Stimulated activated CD4-positive, alpha-beta T cell treated with anti-CD3 and anti-CD28 coated beads, Interleukin-12 subunit alpha, Interleukin-12 subunit beta, amount 100 ng/mL, for 24 hours (primary cell): ENCODE results near the gene STARD10.

Experiments used
- DNase-seq, 2 experiments: peaks; one replicate each; pipeline ENCODE4 v3.0.0-alpha.2; 2020; ENCODE audit warnings: low read depth in 2 of 2

STARD10 gene

DNA sequence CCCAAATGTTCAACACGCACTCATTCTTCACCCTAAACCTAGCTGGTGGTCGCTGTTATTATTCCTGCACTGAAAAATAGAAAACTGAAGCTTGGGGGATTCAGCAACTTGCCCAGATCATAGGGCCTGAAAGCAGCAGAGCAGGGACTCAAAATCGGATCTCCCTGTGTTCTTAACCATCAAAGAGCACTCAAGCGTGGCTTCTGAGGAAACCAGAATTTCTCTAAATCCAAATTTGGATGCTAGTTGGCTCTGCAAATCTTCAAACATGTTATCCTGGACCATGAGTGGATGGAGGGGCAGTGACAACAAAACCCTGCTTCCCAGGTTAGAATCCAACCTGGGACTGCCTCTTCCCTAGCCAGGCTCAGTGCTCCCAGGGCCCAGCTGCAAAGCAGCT lies 30.0 kb downstream of the STARD10 start:
- no peak for DNase-seq

DNA sequence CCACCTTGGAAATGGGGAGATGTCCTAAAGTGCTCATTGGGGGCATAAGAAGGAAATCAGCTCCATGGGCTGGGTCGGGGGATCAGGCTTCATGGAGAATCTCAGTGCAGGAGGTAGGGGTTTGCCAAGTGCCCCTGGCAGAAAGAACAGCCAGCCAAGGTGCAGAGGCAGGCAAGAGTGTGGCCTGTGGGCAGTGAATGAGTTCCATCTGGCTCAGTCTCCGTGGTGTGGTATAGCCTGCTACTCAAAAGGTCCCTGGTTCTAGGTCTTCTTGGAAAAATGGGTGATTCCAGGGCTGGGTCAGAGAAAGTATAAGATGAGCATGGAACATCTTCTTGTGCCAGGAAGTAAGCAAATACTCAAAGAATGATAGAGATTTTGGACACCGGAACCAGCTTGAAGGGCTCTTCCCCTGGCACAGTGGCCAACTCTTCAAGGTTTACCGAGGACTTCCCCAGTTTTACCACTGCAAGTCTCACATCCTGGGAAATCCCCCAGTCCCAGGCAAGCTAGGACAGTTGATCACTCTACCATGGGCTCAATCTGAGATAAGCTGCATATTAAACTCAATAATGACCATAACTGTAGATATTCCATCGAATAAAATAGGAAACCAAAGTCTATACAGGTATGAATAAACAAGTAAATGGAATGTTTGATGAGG lies 31.1 kb downstream of the STARD10 start:
- DNase-seq, result no peak

DNA sequence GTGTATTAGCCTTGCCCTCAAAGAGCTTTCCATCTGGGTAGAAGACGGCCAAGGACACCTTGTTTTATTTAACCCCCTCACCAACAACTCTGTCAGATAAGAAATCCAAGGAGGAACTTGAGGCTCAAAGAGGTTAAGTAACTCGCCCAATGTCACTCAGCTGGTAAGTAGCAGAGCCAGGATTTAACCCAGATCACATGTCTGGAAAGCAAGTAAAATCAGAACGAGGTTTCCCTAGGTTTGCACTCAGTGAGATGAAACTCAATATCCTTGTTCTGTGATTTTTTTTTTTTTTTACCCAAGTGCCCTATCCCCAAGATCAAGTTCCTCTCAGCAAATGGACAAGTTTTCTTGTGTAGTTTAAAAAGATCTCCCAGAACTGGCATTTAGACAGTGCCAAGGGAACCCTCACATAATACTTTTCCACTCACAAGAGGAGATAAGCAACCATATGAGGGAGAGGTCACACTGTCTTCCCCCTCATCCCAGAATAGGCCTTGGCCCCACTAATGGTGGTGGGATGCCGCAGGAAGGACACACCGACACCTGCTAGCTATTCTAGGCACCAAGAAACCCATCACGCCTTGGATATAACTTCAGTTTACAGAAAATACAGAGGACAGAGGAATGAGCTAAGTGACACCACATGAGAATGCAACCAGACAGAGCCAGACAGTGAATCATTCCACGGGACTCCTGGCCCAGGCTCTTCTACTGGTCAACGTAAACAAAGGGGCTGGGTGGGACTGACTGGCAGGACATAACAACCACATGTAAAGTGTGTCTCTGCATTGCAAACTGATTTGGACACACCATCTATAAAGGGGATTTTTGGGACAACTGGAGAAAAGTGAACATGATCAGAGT lies 33.1 kb downstream of the STARD10 start:
- DNase-seq, result no peak

DNA sequence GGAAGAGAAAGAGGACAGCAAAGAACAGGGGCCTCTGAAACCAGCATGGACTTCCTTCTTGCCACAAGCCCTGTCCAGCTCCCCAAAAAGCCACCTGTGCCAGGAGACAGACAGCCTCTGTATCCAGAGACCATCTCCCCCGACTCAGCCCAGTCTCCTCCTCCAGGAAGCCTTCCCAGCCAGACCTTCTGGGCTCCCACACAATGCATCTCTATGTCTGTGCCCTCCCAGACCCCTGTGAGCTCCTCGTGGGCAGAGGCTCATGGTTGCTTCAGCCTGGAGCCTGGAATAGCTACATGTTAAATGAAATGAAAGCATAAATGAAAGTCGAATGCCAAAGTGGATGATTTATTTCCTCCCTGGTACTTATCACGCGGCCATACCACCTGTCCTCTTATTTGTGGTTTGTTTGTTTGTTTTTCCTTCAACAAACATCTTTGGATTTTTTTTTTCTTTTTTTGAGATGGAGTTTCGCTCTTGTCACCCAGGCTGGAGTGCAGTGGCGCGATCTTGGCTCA lies 34.3 kb downstream of the STARD10 start:
- DNase-seq, result no peak

DNA sequence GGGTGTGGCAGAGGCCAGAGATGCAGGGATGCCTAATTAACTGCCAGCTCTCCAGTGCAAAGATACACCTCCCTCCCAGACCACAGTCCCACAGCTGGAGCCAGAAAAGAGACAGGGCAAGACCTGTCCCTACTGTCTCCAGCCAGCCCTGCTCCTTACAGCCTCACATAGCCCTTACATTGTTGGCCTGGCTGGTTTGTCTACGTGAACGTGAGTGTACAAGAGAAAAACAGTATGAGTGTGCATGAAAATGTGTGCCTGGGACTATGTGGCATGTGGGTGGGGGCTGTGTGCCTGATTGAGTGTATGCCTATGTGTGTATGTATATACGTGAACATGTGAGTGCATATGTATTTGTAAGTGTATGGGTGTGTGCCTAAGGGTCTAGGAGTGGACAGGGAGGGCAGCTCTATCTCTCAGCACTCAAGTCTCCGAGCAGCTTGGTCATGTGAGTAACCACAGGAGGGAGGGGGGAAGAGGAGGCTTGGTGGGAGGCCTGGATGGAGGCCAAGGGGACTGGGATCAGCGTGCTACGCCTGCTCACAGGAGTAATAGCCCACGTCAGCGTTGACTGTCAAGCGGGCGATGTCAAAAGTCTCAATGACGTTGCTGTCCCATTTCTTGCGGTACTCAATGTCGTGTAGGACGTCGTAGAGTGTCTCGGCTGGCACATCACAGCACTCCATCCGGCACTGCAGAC lies 35.0 kb downstream of the STARD10 start:
- DNase-seq, result no peak

DNA sequence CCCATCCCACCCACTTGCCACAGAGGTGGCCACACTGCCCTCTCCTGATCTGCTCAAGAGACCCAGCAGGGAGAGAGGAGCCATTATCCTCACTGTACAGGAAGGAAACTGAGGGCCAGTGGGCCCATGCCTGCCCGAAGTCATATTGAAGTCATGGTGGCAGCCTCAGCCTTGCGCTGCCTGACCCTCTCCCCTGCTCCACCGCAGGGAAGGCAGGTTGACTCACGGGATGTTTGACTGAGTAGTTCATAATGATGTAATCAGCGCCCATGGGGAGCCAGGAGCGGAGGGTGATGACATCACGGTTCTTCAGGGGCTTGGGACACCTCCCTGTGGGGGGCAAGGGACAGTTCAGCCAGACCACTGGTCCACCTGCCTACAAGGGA lies 35.5 kb downstream of the STARD10 start:
- no peak for DNase-seq

DNA sequence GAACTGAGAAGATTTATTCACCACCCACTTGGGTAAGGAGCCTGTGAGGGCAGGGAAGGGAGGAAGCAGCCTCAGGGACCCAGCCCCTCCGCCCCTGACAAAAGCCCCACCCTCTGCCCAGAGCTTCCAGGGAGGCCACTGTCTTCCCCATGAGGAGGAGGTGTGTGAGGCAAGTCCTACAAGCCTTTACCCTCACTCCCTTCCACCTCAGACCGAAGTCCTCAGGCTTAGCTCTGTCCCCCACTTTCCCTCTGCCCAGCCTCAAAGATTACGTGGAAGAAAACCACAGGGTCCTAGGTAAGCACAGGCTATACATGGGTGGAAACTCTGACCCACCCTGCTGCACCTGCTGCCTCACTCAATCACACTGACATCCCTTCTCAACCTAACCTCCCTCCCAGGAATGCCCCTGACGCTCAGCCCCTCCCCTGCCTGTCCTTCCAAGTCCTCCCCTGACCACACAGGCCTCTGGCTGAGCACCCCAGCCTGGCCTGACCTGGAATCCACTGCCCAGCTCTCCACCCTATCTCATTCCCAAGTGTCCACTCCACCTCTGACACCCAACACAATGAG lies 38.0 kb downstream of the STARD10 start:
- no peak for DNase-seq

DNA sequence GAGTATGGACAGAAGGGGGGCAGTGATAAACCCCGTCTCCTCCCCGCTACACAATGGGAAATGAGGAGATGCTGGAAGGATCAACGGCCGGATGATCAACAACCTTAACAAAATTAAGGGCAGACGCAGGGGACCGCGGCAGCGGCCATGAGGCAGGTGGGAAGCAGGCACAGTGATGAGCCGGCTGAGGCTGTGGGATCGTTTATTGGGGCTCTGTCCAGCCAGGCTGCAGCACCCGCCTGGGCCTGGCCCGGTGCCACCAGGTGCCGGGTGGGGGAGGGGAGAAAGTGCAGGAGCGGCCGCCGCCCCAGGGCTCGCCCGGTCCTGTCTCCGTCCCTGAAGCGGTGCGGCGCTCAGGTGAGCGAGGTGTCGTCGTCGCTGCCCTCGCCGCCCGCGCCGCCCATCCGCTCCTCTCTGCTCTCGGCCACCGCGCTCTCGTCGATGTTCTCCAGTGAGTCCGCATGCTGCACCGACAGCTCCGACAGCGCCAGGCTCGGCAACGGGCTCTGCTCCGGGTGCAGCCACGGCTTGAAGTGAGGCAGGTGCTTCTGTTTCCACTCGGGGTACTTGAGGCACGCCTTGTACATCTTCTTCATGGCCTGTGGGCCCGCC lies 39.2 kb downstream of the STARD10 start:
- no peak for DNase-seq

DNA sequence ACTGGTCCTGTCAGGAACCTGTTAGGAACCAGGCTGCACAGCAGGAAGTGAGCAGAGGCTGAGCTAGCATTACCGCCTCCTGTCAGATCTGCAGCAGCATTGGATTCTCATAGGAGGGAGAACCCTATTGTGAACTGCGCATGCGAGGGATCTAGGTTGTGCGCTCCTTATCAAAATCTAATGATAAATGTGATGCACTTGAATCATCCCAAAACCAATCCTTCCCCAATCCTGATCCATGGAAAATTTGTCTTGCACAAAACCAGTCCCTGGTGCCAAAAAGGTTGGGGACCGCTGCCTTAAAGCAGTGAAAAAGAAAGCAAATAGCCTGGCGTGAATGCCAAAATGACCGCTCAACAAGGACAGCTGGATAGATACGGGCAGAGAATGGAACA lies 39.7 kb downstream of the STARD10 start:
- no peak for DNase-seq

DNA sequence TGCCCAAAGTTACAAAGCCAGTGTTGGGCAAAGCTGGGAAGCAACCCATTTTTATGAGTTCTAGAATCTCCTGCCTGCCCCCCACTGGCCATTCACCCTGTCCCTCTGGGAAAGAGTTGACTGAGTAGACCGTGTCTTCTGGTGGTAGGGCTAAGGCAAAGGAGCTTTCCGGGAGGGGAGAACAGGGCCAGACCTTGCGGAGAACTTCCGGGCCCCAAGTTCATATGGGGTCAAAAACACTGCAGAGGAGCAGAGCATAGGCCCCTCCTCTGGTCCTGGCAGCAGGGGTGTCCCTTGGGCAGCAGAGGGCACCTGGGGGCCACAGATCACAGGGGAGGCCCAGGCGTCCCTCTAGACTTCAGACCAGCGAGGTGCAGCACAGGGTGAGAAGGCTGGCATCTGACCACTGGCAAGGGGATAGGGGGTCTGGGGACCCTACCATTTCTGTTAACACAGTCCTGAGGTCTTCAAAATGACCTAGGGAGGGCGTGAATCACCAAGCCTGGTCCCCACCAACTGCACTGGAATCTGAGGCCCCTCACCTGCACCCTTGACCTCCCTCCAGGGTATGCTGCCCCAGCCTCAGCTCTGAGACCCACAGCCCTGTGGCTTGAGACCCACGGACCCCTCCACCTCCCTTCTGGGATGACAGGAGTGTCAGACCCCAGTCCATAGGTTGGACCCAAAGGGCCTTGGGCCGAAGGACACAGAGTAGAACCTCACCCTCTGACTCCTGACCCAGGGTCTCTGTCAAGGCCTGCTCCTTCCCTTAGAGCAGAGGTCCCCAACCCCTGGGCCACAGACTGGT lies 40.3 kb downstream of the STARD10 start:
- DNase-seq, result no peak

DNA sequence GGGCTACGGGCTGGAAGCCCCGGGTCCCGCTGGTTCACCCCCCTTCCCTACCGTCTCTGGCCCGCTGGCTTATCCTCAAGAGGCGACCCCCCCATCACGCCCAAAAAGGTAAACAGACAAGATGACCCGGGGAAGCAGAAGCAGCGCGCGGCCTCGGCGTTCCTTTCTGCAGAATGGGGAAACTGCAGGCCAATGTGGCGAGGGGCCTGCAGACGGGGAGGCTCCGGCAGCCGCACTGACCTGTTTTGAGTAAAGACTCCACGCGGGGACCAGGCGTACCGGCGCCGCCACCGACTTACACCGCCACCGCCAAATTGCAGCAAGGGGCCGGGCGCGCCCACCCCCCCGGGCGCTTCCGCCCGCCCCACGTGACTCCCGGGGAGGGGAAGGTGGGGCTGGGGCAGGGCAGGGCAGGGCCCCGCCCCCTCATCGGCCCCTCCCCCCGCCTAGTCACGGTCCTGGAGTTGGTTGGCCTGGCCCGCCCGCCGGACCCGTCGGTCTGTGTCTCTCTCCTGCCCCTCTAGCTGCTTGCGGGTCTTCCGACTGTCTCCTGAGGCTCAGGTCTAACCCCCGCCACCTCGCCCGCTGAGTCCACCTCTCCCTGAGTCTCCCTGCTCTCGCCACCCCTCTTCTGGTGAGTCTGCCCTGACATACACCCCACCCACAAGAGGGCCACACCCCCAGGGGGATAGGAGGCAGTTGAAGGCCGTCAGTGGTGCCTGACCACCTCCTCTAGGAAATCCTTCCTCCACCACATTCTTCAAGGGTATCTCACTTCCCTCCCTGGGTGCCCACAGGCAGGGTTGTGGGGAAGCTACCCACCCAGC lies 41.5 kb downstream of the STARD10 start, which contains the start of gene ARAP1:
Gene ARAP1, minus strand, starts transcription at position 321 of the 827 bp plus-strand sequence. CDS start 25,280 bp downstream, outside the sequence.
- peak; percentile 52 to 61 for DNase-seq

DNA sequence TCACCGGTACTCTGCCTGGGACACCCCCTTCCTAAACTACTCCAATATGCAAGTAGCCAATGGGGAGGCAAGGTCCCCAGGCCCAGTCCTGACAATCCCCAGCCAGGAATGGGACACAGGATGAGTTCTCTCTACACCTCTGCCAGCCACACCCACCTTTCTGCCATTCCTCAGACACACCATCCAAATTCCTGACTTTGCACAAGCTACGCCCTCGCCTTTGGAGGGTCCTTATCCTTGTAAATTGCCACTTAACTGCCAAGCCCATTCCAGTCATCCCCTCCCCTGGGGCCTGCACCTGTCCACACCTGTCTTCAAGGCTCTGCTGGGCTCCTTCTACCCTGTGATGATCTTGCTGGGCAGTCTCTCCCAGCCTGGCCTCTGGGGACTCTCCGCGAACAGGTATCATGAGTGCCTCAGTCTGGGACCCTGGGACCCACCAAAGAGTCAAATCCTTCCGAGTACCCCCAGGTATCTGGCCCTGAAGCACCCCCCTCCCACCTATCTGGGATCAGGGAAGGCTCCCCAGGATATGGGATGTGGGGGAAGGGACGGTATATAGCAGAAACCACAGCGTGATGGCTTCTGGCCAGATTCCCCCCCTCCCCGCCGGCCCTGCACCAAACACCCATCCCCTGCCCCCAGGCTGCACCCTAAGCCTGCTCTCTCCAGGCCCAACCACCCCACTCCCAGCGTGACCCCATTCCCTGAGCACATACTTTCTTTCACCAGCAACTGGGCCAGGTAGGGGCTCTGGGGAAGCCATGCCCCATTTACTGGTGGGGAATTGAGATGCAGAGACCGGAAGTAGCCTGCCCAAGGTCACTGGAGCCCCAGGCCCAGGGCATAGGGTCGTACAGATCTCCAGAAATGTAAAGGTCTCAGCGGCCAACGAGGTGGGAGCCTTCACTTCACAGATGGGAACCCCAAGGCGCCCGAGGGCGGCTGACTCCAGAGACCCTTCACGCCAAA lies 42.4 kb downstream of the STARD10 start:
- DNase-seq, result no peak

DNA sequence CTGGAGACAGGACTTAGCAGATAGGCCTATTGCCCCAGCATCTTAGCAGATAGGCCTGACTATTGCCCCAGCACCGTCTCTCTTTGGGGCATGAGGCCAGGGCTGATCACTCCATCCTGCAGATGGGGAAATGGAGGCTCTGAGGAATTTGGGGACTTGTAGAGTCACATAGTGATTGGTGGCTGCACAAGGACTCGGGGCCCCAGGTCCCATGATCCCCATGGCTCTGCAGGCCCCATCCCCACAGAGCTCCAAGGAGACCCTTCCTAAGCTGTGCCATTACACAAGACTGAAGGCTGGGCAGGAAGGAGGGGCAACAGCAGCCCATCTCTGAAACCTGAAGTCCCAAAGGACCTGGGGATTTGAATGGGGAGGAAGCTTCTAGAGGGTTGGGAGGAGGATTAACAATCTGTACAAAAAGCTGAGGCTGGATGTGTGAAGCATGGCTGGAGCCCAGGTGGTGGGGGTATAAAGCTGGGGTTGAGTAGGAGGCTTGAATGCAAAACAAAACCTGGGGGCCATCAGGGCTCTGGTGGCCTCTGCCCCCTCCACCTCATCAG lies 43.2 kb downstream of the STARD10 start:
- DNase-seq, result no peak

DNA sequence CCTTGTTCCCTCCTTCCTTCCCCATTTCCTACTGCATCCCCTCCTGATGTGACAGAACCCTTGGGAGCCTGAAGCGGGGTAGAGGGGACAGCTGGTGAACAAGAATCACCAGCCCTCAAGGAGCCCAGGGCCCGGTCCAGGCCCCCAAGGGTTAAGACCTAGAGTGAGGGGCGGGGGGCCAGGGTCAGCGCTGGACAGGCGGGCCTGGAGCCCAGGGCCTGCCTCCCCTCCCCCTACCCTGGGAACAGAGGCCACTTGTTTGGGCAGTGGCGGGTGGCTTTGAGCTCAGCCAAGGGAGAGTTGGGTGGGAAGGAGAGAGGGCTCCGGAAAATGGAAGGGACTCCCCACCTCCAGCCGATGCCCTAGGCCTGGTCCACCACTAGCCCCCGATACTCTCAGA lies 43.8 kb downstream of the STARD10 start:
- no peak for DNase-seq

DNA sequence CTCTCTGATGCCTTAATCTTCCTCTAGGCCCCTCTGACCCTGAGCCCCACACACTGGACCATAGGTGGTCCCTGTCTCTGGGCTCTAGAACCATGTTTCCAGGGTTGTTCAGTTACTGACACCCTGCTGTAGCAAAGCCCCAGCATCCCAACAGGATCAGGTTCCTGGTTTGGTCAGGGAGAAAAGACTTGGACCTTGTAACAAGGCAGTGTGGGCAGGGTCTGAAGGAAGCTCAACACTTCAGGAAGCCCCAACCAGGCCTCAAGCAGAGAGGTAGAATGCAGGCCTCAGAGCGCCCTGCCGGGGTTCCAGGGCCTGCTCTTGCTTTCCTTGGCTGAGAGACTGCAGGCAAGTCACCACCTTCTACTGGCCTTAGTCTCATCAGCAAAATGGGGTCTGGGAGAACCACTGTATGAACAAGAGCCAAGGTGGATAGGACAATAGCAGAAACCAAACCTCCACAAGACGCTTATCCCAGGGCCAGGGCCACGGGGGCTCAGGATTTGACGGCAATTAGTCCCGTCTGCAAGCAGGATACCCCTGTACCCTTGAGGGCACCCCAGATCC lies 46.5 kb downstream of the STARD10 start:
- no peak for DNase-seq

DNA sequence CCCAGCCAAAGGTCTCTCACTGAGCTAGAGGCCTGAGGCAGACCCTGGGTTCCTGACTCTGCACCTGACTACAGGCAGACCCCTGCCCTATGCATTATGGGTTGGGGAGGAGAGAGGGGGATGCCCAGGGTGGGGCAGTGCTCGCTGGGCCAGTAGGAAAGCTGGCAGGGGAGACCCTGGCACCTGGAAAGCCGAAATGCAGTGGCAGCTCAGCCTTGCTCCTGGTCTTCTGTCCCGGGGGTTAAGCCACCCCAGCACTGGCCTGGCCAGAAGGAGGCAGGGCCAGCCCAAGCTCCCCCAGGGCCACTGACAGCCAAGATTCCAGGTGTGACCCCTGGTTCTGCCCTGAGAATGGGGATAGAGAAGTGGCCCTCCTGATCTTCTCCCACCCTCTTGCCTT lies 47.0 kb downstream of the STARD10 start:
- no peak for DNase-seq

DNA sequence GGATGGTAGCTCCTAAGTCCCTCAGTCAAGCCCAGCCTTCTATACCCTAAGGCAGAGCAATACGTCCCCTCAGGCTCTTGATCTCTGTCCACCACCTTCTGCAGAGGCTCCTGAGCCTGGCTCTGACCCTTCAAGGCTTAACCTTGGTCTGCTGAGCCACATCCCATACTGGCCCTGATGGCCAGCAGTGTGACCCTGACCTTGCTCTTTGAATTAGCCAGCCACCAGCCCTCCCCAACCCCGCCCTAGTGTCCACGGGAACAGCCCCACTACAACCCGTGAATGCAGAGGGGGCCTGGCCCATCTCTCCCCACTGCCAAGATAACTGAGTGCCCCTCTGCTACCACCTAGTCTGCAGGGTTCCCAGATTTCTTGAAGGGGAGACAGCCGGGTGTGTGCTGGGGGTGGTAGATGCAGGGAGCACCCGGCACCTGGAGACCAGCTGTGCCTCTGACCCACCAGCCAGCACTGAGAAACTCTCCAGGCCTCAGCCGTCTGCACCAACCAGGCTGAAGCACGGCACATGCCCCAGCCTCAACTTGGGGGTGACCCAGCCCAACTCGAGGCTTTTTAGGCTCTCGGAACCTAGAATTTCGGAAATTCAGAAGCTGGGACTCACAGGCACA lies 47.8 kb downstream of the STARD10 start:
- DNase-seq, result no peak
